ENCODE results near the gene PLA1A.
A peak's percentile ranks its signal among the peaks of the same experiment; 100 is the strongest.
"Not testable (repeated sequence)": the region's sequence is repeated elsewhere in the genome, so short reads cannot be mapped to it uniquely, and the experiment has no call there.

The PLA1A gene

GRCh38 chr3:119579366-119580066 lies 18.2 kb upstream of the PLA1A start, which contains the start of gene ADPRH:
Gene ADPRH (plus strand): TSS chr3:119579492. CDS start chr3:119582170, 2,678 bp downstream.
- DNase-seq = peak; percentile 68 to 73

- peak in 1 of 2 experiments; percentile 20 for DNase-seq
Measured at GRCh38 chr3:119580067-119580760, 17.5 kb upstream of the PLA1A start.

- peak; percentile 44 to 58 for DNase-seq
Measured at GRCh38 chr3:119582178-119582577, 15.5 kb upstream of the PLA1A start.

- DNase-seq = no peak
Measured at GRCh38 chr3:119585208-119585607, 12.5 kb upstream of the PLA1A start.

DNA sequence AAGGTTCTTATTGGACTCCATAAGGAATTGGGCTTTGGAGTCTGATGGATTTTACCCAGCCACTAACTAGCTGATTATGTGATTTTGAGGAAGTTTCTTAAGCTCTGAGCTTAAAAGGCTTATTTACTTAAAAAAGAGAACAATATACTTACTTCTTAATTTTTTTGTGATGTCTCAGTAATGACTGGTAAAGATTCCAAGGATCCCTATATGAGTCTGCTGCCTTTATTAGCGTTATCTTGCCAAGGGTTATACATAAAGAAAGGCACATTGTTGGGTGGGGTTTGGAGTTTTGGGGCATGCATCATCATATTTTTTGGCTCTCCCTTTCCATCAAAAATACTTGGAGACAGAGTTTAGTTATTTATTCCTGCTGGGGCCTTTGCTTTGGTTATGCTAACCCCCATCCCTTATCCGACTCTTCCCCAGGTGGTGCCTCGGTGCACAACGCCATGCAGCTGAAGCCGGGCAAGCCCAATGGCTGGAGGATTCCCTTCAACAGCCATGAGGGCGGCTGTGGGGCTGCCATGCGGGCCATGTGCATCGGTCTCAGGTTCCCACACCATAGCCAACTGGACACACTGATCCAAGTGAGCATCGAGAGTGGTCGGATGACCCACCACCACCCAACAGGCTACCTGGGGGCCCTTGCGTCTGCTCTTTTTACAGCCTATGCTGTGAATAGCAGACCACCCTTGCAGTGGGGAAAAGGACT lies 11.7 kb upstream of the PLA1A start:
- DNase-seq = no peak

- DNase-seq = no peak
Measured at GRCh38 chr3:119586733-119587172, 10.9 kb upstream of the PLA1A start.

DNA sequence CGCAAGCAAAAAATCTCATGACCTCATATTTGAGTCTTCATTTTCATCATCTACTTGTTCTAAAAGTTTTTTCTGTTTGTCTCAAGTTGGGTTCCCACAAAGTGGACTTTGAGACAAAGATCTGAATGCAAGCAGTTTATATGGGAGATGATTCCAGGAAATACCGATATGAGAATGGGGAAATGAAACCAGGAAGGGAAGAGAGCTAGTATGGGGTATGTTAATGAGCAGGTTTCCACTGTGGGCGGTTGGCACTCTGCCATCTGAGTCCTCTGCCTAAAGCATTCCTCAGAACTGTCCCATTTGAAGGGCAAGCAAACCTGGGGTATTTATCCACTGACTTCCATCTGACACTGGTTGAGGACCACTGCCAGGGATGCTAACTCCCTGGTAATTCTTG lies 9.6 kb upstream of the PLA1A start:
- peak; percentile 57 to 64 for DNase-seq

DNA sequence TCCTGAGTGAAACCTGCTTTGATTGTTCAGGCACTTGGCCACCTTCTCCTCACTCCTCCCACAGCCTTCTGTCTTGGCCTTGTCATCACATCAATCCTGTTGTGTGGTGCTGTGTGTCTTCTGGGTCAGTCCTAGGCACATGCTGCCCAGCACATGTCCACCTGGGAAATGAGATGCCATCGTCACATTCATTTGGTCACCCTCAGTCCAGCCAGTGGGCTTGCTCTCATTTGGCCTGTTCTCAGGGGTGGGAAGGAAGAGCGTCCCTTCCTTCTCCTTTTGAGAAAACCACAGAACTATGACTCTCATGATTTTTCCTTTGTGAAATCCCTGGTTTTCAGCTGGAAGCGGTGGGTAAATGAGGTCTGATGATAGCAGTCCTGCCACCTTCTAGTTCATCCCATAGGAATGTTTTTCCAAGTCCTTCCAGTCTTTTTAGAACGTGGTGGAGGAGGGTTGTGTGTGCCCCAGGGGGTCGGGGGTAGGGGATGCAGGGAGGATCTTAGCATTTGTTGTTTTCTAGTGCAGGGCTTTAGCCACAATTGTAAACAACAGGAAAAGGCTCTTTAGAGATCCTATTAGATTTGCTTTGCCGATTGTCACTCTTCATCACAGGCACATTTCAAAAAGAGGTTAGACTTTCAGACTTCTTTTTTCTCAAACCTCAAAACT lies 8.4 kb upstream of the PLA1A start:
- DNase-seq = no peak

DNA sequence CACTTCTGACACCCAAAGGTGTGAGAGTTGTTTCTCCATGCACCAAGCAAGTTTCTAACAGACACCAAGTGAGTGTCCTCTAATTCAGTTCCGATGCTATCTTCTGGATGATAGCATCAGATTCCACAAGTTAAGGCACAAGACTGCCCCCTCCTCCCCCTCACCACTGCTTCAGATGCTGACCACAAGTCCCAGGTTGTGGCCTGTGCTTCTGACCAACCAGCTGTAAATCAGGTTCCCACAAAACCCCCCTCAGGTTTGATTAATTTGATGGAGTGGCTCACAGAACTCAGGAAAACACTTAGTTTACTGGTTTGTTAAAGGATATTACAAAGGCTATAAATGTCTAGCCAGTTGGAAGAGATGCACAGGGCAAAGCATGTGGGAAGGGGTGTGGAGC lies 7.0 kb upstream of the PLA1A start:
- DNase-seq = no peak

DNA sequence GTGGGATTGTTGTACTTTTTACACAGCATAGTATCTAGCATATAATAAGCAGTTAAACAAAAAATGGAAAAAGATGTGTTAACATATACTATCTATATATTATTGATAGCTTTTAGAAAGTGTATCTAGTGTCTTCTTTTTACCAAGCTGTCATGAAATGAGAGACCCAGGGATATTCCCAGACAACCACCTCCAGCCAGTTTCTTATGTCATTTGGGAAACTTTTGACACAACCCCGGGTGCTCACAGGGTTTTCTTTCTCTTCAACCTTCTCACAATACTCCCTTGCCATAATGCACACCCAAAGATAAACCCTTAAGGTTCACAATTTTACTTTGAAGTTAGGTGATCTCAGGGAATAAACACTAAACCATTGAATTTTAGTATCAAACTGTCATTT lies 4.8 kb upstream of the PLA1A start:
- no peak for DNase-seq

DNA sequence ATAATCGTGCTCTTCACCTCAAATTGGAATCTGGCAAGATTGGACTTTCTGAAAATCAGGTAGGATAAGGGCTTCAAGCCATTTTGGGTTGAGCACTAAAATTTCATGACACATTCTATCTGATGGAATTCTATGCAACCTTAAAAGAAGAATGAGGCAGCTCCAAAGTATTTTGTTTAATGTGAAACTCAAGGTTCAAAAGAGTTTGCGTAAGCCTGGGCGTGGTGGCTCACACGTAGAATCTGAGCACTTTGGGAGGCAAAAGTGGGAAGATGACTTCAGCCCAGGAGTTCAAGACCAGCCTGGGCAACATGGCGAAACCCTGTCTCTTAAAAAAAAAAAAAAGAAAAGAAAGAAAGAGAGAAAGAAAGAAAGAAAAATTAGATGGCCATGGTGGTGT lies 3.6 kb upstream of the PLA1A start:
- no peak for DNase-seq

DNA sequence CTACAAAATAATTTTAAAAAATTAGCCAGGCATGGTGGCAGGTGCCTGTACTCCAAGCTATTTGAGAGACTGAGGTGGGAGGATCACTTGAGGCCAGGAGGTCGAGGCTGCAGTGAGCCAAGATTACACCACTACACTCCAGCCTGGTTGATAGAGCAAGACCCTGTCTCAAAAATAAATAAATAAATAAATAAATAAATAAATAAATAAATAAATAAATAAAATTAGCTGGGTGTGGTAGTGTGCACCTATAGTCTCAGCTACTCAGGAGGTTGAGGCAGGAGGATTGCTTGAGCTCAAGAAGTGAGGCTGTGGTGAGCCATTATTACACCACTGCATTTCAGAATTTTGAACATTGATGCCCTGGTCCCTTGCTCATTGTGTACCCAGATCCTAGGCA lies 2.8 kb upstream of the PLA1A start:
- DNase-seq = not testable (repeated sequence)

DNA sequence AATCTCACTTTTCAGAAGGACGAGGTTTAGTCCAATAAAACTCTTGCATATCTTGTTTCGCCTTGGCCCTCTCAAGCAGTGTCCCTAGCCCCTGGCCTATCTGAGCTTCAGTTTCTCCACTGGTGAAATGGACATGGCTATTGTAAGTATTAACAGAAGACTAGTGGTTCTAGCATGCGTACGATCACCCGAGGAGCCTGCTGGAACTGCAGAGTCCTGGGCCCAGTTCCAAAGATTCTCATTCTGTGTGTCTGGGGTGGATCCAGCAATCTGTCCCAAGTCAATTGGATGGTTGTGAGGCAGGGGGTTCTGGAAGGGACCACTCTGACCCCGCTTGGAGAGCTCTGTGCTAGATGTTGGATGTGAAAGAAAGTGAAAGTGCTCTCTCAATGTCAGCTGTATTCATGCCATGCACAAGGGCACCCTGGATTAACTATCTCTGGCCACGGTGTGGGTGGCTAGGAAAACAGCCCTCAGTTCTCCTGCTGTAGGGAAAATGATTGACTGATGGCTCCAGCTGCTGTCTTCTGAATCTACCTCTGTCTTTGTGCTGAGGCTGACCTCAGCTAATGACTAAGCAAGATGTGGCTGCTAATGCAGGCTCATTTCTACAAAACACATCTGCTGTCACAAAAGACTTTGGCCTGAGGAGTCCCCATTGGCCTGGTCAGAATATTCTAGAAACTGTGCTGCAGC lies 1.9 kb upstream of the PLA1A start:
- DNase-seq = no peak

- no peak for DNase-seq
Measured at GRCh38 chr3:119596398-119596797, 1.3 kb upstream of the PLA1A start.

DNA sequence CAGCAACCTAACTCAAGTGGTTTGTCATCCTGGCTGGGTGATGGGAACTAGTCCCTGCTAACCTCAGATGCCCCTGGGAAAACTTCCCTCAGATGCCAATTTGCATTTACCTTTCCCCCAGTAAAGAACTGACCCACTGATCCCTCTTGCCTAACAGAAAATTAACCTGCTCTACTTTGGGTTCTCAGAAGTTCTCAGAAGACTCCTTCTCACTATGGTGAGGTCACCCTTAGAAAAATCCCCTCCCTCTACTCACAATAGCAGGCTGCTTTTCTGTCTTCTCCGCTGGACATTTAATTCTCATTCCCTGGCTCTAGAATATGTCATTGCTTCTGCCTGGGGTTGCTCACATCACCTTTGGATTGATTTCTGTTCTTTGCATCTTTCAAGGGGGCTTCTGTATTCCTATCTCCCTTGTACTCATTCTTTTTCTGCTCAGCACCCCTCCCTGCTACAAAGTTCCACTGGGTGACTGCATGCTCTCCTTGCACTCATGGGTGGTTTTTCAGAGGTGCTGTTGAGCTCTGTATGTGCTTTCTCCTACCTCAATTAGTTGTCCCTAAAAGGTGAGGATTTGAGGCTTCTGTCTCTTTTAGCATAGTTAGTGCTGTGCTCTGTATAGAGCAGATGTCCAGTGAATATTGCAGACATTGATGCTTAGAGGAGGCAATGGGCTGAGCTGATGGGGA lies 869 bp downstream of the PLA1A start:
- no peak for DNase-seq

GRCh38 chr3:119599558-119600174 lies 2.0 kb downstream of the PLA1A start:
- DNase-seq = no peak

- DNase-seq = peak; percentile 37 to 40
Measured at GRCh38 chr3:119600732-119601131, 3.0 kb downstream of the PLA1A start.

GRCh38 chr3:119601154-119601553 lies 3.5 kb downstream of the PLA1A start:
- peak in 1 of 2 experiments; percentile 18 for DNase-seq

- no peak for DNase-seq
Measured at GRCh38 chr3:119602676-119603075, 5.0 kb downstream of the PLA1A start.

DNA sequence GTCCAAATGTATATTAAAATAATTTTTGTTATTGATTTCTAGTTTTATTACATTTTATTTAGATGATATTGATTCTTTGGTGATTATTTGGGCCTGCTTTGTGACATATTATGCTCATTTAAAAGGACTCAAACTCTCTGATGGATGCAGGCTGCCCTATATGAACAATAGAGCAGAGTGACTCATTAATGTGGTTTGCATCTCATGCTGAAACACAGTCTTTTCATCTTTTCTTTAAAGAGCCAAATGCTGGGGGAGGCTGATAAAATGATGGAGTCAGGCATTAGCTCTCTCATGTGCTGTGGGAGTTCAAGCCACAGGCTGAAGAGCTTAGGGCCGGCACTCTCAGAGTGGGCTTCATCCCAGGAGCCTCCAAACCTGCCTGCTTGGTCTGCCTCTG lies 7.2 kb downstream of the PLA1A start:
- no peak for DNase-seq

DNA sequence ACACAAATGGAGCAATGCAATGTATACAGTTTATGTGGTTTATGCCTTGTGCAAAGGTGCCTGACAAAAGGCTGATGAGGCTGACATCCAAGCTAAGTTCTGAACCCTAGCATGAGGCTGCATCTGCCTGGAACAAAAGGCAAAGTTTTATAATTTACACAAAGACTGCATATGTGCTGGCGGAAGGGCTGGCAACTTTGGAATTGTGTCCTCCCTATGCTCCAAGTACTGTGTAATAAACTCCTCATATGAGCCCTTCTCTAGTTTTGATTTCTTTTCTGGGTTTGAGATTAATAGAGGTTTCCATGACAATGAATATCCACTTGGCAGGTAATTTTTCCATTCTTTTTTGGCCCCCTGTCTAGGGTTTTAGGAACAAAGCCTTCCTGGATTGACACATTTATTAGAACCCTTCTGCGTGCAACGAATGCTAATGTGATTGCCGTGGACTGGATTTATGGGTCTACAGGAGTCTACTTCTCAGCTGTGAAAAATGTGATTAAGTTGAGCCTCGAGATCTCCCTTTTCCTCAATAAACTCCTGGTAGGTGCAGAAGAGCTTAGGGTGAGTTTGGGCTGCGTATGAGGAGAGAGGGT lies 10.8 kb downstream of the PLA1A start:
- DNase-seq = no peak

Measured in activated CD4-positive, alpha-beta T cell treated with anti-CD3 and anti-CD28 coated beads, Interleukin-2, amount 50 U/mL, for 48 hours (primary cell).